Sigmoid colon (tissue), 3 donors: ENCODE results near the gene F12.

Source experiments
- POLR2A ChIP-seq, 2 donors: fragments of 450-650 bp; IDR thresholded peaks; one replicate each; pipeline ENCODE4 v1.6.1; 2016; ENCODE audit warnings: antibody characterized with exemption in 2 of 2, mild to moderate bottlenecking in 2 of 2, moderate library complexity in 2 of 2
- TF ChIP-seq, protein P1 (sequence below), 4 experiments: fragments of 450-650 bp in 3 of 4; fragments of 200-600 bp in 1 of 4; IDR thresholded peaks; one replicate each; pipeline ENCODE4 v1.5.1; 2016 to 2019; ENCODE audit warnings: antibody characterized with exemption in 4 of 4, mild to moderate bottlenecking in 3 of 4, moderate library complexity in 2 of 4

- TF ChIP-seq POLR2A (IDR thresholded peaks at IDR 0.05) = no peak
- TF ChIP-seq, protein P1, sequence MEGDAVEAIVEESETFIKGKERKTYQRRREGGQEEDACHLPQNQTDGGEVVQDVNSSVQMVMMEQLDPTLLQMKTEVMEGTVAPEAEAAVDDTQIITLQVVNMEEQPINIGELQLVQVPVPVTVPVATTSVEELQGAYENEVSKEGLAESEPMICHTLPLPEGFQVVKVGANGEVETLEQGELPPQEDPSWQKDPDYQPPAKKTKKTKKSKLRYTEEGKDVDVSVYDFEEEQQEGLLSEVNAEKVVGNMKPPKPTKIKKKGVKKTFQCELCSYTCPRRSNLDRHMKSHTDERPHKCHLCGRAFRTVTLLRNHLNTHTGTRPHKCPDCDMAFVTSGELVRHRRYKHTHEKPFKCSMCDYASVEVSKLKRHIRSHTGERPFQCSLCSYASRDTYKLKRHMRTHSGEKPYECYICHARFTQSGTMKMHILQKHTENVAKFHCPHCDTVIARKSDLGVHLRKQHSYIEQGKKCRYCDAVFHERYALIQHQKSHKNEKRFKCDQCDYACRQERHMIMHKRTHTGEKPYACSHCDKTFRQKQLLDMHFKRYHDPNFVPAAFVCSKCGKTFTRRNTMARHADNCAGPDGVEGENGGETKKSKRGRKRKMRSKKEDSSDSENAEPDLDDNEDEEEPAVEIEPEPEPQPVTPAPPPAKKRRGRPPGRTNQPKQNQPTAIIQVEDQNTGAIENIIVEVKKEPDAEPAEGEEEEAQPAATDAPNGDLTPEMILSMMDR (IDR thresholded peaks at IDR 0.05) = no peak
These were observed 42.0 kb downstream of the F12 start for GRCh38 chr5:177367323-177367848.
